Liver (tissue), 9 donors: ENCODE results near the gene INPP4B. TPM values are rescaled to one million over a fixed set of nuclear protein-coding genes. Genes with fewer than 3 reads are reported as not detected.

Source experiments
- DNase-seq: peaks from one replicate; pipeline ENCODE4 v3.0.0-alpha.2; 2017; ENCODE audit warnings: low spot score
- H3K27ac ChIP-seq, 2 donors: one replicate each; pipeline ENCODE4 v1.7.0; 2013; ENCODE audit warnings: inconsistent platforms in 2 of 2, low read length in 2 of 2, control low read depth in 1 of 2, low read depth in 1 of 2, mild to moderate bottlenecking in 1 of 2
- H3K27me3 ChIP-seq, 4 donors: one replicate each; pipeline versions ENCODE4 v1.6.1 to v1.7.0; 2013; ENCODE audit warnings: low read length in 3 of 4, inconsistent platforms in 1 of 4, mild to moderate bottlenecking in 1 of 4, moderate library complexity in 1 of 4; ENCODE audit not compliant: control insufficient read depth in 4 of 4, insufficient read depth in 4 of 4
- H3K36me3 ChIP-seq, 4 donors: one replicate each; pipeline versions ENCODE4 v1.6.1 to v1.7.0; 2013; ENCODE audit warnings: low read length in 3 of 4, mild to moderate bottlenecking in 3 of 4, low read depth in 1 of 4, moderate library complexity in 1 of 4; ENCODE audit not compliant: control insufficient read depth in 4 of 4, insufficient read depth in 3 of 4
- H3K4me1 ChIP-seq, 4 donors: one replicate each; pipeline versions ENCODE4 v1.6.1 to v1.7.0; 2013; ENCODE audit warnings: low read length in 3 of 4, mild to moderate bottlenecking in 3 of 4, moderate library complexity in 1 of 4; ENCODE audit not compliant: control insufficient read depth in 4 of 4, insufficient read depth in 4 of 4
- H3K4me3 ChIP-seq, 3 donors: one replicate each; pipeline versions ENCODE4 v1.6.1 to v1.7.0; 2013; ENCODE audit warnings: low read length in 3 of 3, control low read depth in 1 of 3, low read depth in 1 of 3, mild to moderate bottlenecking in 1 of 3
- H3K9ac ChIP-seq, 2 donors: one replicate each; pipeline ENCODE4 v1.7.0; 2013; ENCODE audit warnings: low read length in 2 of 2, mild to moderate bottlenecking in 2 of 2, moderate library complexity in 2 of 2, control low read depth in 1 of 2, low read depth in 1 of 2
- H3K9me3 ChIP-seq, 4 donors: one replicate each; pipeline versions ENCODE4 v1.6.1 to v1.7.0; 2013; ENCODE audit warnings: low read length in 3 of 4; ENCODE audit not compliant: control insufficient read depth in 4 of 4
- EGR1 ChIP-seq, 2 donors: IDR thresholded peaks; 2 replicates each; pipeline ENCODE4 v1.6.1; 2016 to 2018; ENCODE audit warnings: antibody characterized with exemption in 2 of 2, low read depth in 2 of 2
- FOXA1 ChIP-seq: IDR thresholded peaks from 2 replicates; pipeline ENCODE4 v1.6.1; 2016; ENCODE audit warnings: antibody characterized with exemption
- FOXA2 ChIP-seq: IDR thresholded peaks from 2 replicates; pipeline ENCODE4 v1.6.1; 2016; ENCODE audit warnings: antibody characterized with exemption
- GABPA ChIP-seq, 2 donors: IDR thresholded peaks in 1 of 2; conservative IDR thresholded peaks in 1 of 2; 2 replicates each; pipeline ENCODE4 v1.6.1; 2016; ENCODE audit warnings: antibody characterized with exemption in 2 of 2, mild to moderate bottlenecking in 1 of 2, moderate library complexity in 1 of 2
- HNF4A ChIP-seq, 2 donors: conservative IDR thresholded peaks; 2 replicates each; pipeline ENCODE4 v1.6.1; 2016; ENCODE audit warnings: antibody characterized with exemption in 2 of 2, mild to moderate bottlenecking in 2 of 2
- HNF4G ChIP-seq: IDR thresholded peaks from 2 replicates; pipeline ENCODE4 v1.6.1; 2016; ENCODE audit warnings: antibody characterized with exemption
- JUND ChIP-seq, 2 donors: IDR thresholded peaks; 2 replicates each; pipeline ENCODE4 v1.6.1; 2016; ENCODE audit warnings: antibody characterized with exemption in 2 of 2
- NR2F2 ChIP-seq: IDR thresholded peaks from 2 replicates; pipeline ENCODE4 v1.6.1; 2016; ENCODE audit warnings: antibody characterized with exemption
- RAD21 ChIP-seq, 2 donors: IDR thresholded peaks; 2 replicates each; pipeline ENCODE4 v1.6.1; 2016; ENCODE audit warnings: antibody characterized with exemption in 2 of 2, mild to moderate bottlenecking in 2 of 2
- RXRA ChIP-seq, 2 donors: IDR thresholded peaks; 2 replicates each; pipeline ENCODE4 v1.6.1; 2017 to 2018; ENCODE audit warnings: antibody characterized with exemption in 2 of 2, mild to moderate bottlenecking in 1 of 2
- SP1 ChIP-seq: IDR thresholded peaks from 2 replicates; pipeline ENCODE4 v1.6.1; 2018; ENCODE audit warnings: antibody characterized with exemption, mild to moderate bottlenecking
- TAF1 ChIP-seq: conservative IDR thresholded peaks from 2 replicates; pipeline ENCODE4 v1.6.1; 2016; ENCODE audit warnings: antibody characterized with exemption, mild to moderate bottlenecking
- YY1 ChIP-seq: IDR thresholded peaks from 2 replicates; pipeline ENCODE4 v1.6.1; 2016; ENCODE audit warnings: antibody characterized with exemption, mild to moderate bottlenecking
- WGBS: extraction: QIAGEN DNeasy Blood & Tissue Kit; methylation state at CpG from one replicate; pipeline ENCODE4 v1.1.7; 2013; 5-methylcytosine and 5-hydroxymethylcytosine counted together
- polyA plus RNA-seq, 2 donors: library from polyadenylated mRNA; stranded (reverse) in 1 of 2; unstranded in 1 of 2; fragments of 200-250 nt in 1 of 2; fragments of >200 nt in 1 of 2; fragmentation: Nextera tagmentation in 1 of 2; extraction: Ambion mirVana in 1 of 2; gene quantifications; one replicate each; pipeline versions ENCODE4 v1.2.1 to v1.2.3, GENCODE V29; 2013 to 2015
- total RNA-seq, 2 donors: library from RNA; depleted of rRNA; stranded (reverse); fragments of >200 nt; gene quantifications; one replicate each; pipeline ENCODE4 v1.2.3, GENCODE V29; 2014
- TF ChIP-seq, protein P1 (sequence below): IDR thresholded peaks from 2 replicates; pipeline ENCODE4 v1.6.1; 2016; ENCODE audit warnings: antibody characterized with exemption
- TF ChIP-seq, protein P2 (sequence below): fragments of 150-350 bp; IDR thresholded peaks from 2 replicates; pipeline ENCODE4 v1.5.1; 2017; ENCODE audit warnings: improper control_type of control experiment, low read depth, low read length; ENCODE audit not compliant: missing input control
- TF ChIP-seq, protein P3 (sequence below): IDR thresholded peaks from 2 replicates; pipeline ENCODE4 v1.6.1; 2016; ENCODE audit warnings: antibody characterized with exemption
- TF ChIP-seq, protein P4 (sequence below): IDR thresholded peaks from 2 replicates; pipeline ENCODE4 v1.6.1; 2016; ENCODE audit warnings: antibody characterized with exemption
- TF ChIP-seq, protein P5 (sequence below): IDR thresholded peaks from 2 replicates; pipeline ENCODE4 v1.6.1; 2016; ENCODE audit warnings: antibody characterized with exemption, mild to moderate bottlenecking
- donor health status: healthy.
- donor health status: healthy.
- donor health status: healthy.
- donor health status: healthy.
- donor health status: healthy.

The INPP4B gene
- total and polyA plus RNA-seq, 4 donors: 0.43 to 2.8 (median 1.6) TPM

DNA sequence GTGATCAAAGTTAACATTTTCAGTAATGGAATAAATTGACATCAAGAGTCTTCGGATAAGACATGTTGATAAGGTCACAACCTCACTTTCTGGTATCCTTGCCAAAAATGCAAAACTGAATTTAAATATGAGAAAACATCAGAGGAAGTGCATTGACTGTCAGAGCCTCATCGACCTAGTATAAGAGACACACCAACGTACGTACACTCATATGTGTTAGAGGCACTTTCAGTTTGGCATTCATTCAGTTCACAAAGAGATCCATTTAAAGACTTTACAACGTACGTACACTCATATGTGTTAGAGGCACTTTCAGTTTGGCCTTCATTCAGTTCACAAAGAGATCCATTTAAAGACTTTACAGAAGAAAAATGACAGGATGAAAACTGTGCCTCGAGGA lies 280.3 kb downstream of the INPP4B start:
- Histone ChIP-seq H3K27ac (no peak overlapping the region), H3K36me3 (no peaks in the 10 kb centered on the region), H3K9ac (no peak overlapping the region), H3K4me3 (no peak overlapping the region), H3K27me3 (no peaks in the 10 kb centered on the region), H3K4me1 (no peaks in the 10 kb centered on the region), H3K9me3 (no peaks in the 10 kb centered on the region)
- WGBS: 77% methylated on average over 7 of the region's 7 CpGs
- no peak for DNase-seq
- TF ChIP-seq RXRA (IDR thresholded peaks at IDR 0.05): no peak
- no peak for TF ChIP-seq EGR1 (IDR thresholded peaks at IDR 0.05; ENCODE audit: low read depth in 2 of 2)
- TF ChIP-seq HNF4A (conservative IDR thresholded peaks at IDR 0.05): no peak
- TF ChIP-seq, protein P1, sequence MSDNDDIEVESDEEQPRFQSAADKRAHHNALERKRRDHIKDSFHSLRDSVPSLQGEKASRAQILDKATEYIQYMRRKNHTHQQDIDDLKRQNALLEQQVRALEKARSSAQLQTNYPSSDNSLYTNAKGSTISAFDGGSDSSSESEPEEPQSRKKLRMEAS: no peak
- TF ChIP-seq SP1: no peak
- no peak for TF ChIP-seq TAF1
- no peak for TF ChIP-seq NR2F2

DNA sequence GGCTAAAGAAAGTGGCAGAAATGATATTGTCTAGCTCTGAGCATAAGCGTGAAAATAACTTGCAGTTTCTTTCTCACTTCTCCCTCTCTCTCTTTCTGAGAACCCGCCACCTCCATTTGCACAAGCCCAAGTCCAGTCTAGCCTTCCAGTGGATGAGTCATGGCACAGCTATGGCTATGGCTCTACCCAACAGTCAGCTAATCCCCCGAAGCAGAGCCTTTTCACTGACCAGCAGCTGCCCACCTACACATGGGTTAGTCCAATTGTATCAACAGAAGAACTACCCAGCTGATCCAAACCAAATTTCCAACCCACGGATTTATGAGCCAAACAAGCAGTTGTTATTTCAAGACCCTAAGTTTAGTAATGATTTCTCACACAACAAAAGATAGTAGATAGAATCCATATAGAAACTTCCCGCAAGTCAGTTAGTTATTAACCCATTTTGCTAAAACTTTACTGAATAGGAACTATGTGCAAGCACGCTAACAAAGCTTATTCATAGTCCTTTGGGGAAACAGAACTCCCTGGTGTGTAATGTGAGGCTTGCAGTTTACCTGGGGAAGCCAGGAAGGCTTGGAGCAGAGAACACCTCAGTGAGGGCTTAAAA lies 282.3 kb downstream of the INPP4B start:
- H3K36me3 ChIP-seq: no peaks in the 10 kb centered on the region
- 92% methylated on average over 6 of the region's 6 CpGs for WGBS
- TF ChIP-seq GABPA (IDR thresholded peaks at IDR 0.05 in 1 of 2, conservative IDR thresholded peaks at IDR 0.05 in 1 of 2) (no peak), FOXA2 (no peak), YY1 (no peak), HNF4A (conservative IDR thresholded peaks at IDR 0.05) (no peak), RAD21 (IDR thresholded peaks at IDR 0.05) (no peak), RXRA (IDR thresholded peaks at IDR 0.05) (no peak), JUND (IDR thresholded peaks at IDR 0.05) (no peak), NR2F2 (no peak), EGR1 (IDR thresholded peaks at IDR 0.05; ENCODE audit: low read depth in 2 of 2) (no peak), HNF4G (no peak), FOXA1 (no peak), TAF1 (no peak)
- TF ChIP-seq, protein P2, sequence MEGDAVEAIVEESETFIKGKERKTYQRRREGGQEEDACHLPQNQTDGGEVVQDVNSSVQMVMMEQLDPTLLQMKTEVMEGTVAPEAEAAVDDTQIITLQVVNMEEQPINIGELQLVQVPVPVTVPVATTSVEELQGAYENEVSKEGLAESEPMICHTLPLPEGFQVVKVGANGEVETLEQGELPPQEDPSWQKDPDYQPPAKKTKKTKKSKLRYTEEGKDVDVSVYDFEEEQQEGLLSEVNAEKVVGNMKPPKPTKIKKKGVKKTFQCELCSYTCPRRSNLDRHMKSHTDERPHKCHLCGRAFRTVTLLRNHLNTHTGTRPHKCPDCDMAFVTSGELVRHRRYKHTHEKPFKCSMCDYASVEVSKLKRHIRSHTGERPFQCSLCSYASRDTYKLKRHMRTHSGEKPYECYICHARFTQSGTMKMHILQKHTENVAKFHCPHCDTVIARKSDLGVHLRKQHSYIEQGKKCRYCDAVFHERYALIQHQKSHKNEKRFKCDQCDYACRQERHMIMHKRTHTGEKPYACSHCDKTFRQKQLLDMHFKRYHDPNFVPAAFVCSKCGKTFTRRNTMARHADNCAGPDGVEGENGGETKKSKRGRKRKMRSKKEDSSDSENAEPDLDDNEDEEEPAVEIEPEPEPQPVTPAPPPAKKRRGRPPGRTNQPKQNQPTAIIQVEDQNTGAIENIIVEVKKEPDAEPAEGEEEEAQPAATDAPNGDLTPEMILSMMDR: no peak
- TF ChIP-seq, protein P3, sequence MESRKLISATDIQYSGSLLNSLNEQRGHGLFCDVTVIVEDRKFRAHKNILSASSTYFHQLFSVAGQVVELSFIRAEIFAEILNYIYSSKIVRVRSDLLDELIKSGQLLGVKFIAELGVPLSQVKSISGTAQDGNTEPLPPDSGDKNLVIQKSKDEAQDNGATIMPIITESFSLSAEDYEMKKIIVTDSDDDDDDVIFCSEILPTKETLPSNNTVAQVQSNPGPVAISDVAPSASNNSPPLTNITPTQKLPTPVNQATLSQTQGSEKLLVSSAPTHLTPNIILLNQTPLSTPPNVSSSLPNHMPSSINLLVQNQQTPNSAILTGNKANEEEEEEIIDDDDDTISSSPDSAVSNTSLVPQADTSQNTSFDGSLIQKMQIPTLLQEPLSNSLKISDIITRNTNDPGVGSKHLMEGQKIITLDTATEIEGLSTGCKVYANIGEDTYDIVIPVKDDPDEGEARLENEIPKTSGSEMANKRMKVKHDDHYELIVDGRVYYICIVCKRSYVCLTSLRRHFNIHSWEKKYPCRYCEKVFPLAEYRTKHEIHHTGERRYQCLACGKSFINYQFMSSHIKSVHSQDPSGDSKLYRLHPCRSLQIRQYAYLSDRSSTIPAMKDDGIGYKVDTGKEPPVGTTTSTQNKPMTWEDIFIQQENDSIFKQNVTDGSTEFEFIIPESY: no peak
- TF ChIP-seq, protein P4, sequence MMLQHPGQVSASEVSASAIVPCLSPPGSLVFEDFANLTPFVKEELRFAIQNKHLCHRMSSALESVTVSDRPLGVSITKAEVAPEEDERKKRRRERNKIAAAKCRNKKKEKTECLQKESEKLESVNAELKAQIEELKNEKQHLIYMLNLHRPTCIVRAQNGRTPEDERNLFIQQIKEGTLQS: no peak
- TF ChIP-seq, protein P5, sequence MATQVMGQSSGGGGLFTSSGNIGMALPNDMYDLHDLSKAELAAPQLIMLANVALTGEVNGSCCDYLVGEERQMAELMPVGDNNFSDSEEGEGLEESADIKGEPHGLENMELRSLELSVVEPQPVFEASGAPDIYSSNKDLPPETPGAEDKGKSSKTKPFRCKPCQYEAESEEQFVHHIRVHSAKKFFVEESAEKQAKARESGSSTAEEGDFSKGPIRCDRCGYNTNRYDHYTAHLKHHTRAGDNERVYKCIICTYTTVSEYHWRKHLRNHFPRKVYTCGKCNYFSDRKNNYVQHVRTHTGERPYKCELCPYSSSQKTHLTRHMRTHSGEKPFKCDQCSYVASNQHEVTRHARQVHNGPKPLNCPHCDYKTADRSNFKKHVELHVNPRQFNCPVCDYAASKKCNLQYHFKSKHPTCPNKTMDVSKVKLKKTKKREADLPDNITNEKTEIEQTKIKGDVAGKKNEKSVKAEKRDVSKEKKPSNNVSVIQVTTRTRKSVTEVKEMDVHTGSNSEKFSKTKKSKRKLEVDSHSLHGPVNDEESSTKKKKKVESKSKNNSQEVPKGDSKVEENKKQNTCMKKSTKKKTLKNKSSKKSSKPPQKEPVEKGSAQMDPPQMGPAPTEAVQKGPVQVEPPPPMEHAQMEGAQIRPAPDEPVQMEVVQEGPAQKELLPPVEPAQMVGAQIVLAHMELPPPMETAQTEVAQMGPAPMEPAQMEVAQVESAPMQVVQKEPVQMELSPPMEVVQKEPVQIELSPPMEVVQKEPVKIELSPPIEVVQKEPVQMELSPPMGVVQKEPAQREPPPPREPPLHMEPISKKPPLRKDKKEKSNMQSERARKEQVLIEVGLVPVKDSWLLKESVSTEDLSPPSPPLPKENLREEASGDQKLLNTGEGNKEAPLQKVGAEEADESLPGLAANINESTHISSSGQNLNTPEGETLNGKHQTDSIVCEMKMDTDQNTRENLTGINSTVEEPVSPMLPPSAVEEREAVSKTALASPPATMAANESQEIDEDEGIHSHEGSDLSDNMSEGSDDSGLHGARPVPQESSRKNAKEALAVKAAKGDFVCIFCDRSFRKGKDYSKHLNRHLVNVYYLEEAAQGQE: no peak
- no peak overlapping the region for H3K27ac ChIP-seq
- H3K4me1 ChIP-seq: no peaks in the 10 kb centered on the region
- H3K27me3 ChIP-seq: no peaks in the 10 kb centered on the region
- no peak for DNase-seq
- no peaks in the 10 kb centered on the region for H3K9me3 ChIP-seq
- no peak overlapping the region for H3K9ac ChIP-seq
- no peak overlapping the region for H3K4me3 ChIP-seq
